GM13976 (cell line): Measurements from ENCODE around the gene NAB2.
"Not testable (repeated sequence)": the region's sequence is repeated elsewhere in the genome, so short reads cannot be mapped to it uniquely, and the experiment has no call there.

Experiments used
- DNase-seq: peaks from one replicate; pipeline ENCODE4 v3.0.0; 2012; ENCODE audit warnings: low spot score
- in situ Hi-C: fragments of 300-500 bp; cut with MboI; formaldehyde crosslinking; loops from one replicate; pipeline ENCODE4 v1.12.0; 2022; ENCODE audit warnings: low sequenced_read_pairs, mixed read lengths, inconsistent platforms; ENCODE audit not compliant: unreplicated experiment
- TF ChIP-seq, protein P1 (sequence below): IDR thresholded peaks from 2 replicates; pipeline ENCODE4 v1.5.1; 2012; ENCODE audit warnings: borderline replicate concordance, mild to moderate bottlenecking; ENCODE audit not compliant: insufficient read depth; ENCODE audit errors: extremely low read depth, missing control alignments, control extremely low read depth

NAB2 gene

DNA sequence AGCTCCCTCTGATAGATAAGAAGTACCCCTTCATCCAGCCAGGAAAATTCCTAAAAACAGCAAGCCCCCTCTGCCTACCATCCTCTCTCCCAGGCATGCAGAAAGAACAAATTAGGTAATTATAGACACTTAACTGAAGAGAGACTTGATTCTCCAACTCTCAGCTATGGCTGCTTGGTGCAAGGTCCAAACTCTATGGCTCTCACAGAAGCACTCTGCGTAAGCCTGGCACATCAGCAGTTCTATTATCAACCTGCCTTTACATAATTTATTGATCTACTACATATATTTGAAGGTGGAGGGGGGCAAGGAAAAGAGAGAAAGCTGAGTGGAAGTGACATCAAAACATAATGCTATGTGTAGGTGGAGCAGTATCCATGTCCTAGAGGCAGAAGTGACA lies 37.9 kb upstream of the NAB2 start:
- in situ Hi-C loops, result no loop called here
- no peak for DNase-seq
- TF ChIP-seq, protein P1, sequence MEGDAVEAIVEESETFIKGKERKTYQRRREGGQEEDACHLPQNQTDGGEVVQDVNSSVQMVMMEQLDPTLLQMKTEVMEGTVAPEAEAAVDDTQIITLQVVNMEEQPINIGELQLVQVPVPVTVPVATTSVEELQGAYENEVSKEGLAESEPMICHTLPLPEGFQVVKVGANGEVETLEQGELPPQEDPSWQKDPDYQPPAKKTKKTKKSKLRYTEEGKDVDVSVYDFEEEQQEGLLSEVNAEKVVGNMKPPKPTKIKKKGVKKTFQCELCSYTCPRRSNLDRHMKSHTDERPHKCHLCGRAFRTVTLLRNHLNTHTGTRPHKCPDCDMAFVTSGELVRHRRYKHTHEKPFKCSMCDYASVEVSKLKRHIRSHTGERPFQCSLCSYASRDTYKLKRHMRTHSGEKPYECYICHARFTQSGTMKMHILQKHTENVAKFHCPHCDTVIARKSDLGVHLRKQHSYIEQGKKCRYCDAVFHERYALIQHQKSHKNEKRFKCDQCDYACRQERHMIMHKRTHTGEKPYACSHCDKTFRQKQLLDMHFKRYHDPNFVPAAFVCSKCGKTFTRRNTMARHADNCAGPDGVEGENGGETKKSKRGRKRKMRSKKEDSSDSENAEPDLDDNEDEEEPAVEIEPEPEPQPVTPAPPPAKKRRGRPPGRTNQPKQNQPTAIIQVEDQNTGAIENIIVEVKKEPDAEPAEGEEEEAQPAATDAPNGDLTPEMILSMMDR, result no peak

GRCh38 chr12:57053146-57053545 lies 35.8 kb upstream of the NAB2 start:
- DNase-seq, in situ Hi-C loops: not testable (repeated sequence)

GRCh38 chr12:57053901-57054300 lies 35.0 kb upstream of the NAB2 start:
- DNase-seq, in situ Hi-C loops: not testable (repeated sequence)

GRCh38 chr12:57055824-57056223 lies 33.1 kb upstream of the NAB2 start:
- no peak for DNase-seq
- TF ChIP-seq, protein P1, result no peak
- in situ Hi-C loops, result no loop called here

DNA sequence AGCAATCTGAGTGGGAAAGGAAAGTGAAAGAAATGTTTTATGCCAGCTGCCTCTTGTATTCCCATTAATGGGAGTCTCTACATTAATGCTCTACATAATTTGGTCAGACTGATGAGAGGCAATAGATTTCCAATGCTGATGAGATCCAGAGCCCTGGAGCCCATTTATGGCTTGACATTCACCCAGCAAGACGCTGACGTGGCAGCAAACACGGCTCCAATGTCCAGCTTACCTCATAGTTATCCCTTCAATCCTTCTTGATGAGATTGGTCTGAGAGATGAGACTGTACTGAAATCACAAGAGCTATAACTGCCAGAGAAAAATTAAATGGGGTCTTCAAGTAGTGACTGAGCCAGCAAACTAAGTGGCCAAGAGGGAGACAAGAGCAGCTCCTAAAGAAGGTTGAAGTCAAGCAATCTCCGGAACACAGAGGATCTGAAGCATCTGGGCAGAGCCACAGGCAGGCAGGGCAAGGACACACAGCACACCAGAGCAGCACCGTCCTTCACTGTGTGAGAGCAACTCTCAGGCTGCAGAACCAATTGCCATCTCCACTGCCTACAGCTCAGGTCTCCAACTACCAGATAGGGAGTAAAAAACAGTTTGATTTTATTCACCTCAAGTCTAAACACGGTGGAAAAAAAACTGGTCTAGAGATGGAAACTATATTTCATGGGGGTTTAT lies 31.7 kb upstream of the NAB2 start:
- TF ChIP-seq, protein P1, result no peak
- in situ Hi-C loops, result no loop called here
- DNase-seq, result no peak

DNA sequence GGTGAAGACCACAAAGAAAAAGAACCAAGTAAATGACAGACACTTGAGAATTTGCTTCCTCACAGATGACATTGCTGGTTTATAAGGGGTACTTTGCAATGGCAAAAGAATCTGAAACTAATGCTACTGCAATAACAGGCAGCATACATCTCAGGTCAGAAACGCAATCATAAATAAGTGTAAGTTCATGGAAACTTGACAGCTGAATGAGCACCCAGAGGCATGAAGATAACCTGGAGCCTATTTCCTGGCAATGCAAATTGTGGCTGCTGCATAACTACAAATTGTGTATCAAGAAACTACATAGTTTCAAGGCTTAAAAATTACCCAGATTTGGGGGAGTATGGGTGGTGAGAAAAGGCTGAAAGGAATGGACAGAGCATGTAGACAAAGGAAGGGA lies 30.5 kb upstream of the NAB2 start:
- in situ Hi-C loops, result no loop called here

DNA sequence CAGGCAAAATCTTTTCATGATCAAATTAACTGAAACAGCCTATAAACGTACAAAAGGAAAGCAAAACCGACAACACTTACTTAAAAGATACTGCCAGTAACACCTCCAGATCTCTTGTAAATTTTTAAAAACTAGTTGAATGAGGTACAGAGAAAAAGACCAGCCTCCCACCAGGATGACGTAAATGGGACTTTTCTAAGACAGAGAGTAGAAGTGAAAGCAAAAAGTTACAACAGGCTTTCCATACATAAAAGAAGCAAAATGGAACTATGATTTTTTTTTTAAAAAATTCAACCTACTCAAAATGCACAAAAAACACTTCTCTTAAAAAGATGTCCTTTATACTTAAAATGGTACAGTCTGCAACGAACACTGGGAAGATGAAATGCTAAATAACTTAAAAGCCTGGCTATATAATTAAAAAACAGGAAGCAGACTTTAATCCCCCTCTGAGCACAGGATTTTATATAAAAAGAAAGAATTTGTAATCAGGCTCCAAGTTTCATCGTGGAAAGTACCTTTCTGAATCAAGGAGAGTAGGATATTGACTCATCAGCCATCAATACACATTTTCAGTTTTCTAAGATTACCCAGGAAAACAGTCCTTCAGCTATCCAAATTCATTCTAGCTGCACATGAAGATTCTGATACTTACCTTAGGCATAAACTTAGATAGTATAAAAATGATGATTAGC lies 24.8 kb upstream of the NAB2 start:
- peak; percentile 78 for DNase-seq
- TF ChIP-seq, protein P1, result no peak
- in situ Hi-C loops, result loop anchor here (10.0 kb wide), 1 partner anchor 49 kb away; the partner anchor contains the start of gene TAC3

More for the DNA sequence above, 30.5 kb upstream of the NAB2 start:
- DNase-seq, result no peak
- TF ChIP-seq, protein P1, result no peak
